OCI-LY1 (cell line): ENCODE measurements around the gene RMC1.

Source experiments
- H2AFZ ChIP-seq: fragments of 200-600 bp; sonication (generic), shearing (Covaris generic); 2 replicates; pipeline ENCODE4 v1.6.0; 2014; ENCODE audit warnings: antibody characterized with exemption, mild to moderate bottlenecking, low read length
- H3F3A ChIP-seq: fragments of 200-600 bp; sonication (generic), shearing (Covaris generic); 2 replicates; pipeline ENCODE4 v1.6.0; 2014; ENCODE audit warnings: mild to moderate bottlenecking, antibody characterized with exemption, low read length, moderate library complexity; ENCODE audit not compliant: insufficient read depth
- H3K27ac ChIP-seq: fragments of 200-600 bp; sonication (generic); 2 replicates; pipeline ENCODE4 v1.5.1; 2014; ENCODE audit warnings: low read length, mixed run types, mild to moderate bottlenecking, low read depth; ENCODE audit not compliant: poor library complexity, severe bottlenecking
- H3K27me3 ChIP-seq: fragments of 200-600 bp; sonication (generic); 2 replicates; pipeline ENCODE4 v1.6.0; 2014; ENCODE audit warnings: antibody characterized with exemption, mild to moderate bottlenecking, low read length, moderate library complexity; ENCODE audit not compliant: insufficient read depth
- H3K36me3 ChIP-seq: fragments of 200-600 bp; sonication (generic); 2 replicates; pipeline ENCODE4 v1.6.1; 2014; ENCODE audit warnings: mild to moderate bottlenecking, antibody characterized with exemption, low read length, moderate library complexity, mixed read lengths; ENCODE audit not compliant: insufficient read depth
- H3K4me1 ChIP-seq: fragments of 200-600 bp; sonication (generic); 2 replicates; pipeline ENCODE4 v1.5.1; 2014; ENCODE audit warnings: mild to moderate bottlenecking, low read length, moderate library complexity; ENCODE audit not compliant: insufficient read depth, severe bottlenecking
- H3K4me2 ChIP-seq: fragments of 200-600 bp; sonication (generic), shearing (Covaris generic); 2 replicates; pipeline ENCODE4 v1.6.1; 2014; ENCODE audit warnings: low read length
- H3K4me3 ChIP-seq: fragments of 200-600 bp; sonication (generic); 2 replicates; pipeline ENCODE4 v1.5.1; 2014; ENCODE audit warnings: low read length, low read depth, mild to moderate bottlenecking, mixed read lengths; ENCODE audit not compliant: poor library complexity, severe bottlenecking
- H3K79me2 ChIP-seq: fragments of 200-600 bp; shearing (Covaris generic); 2 replicates; pipeline ENCODE4 v1.6.1; 2016; ENCODE audit warnings: mixed run types, low read length, mixed read lengths; ENCODE audit not compliant: insufficient read depth
- H3K9ac ChIP-seq: fragments of 200-600 bp; sonication (generic), shearing (Covaris generic); 2 replicates; pipeline ENCODE4 v1.6.1; 2014; ENCODE audit warnings: mild to moderate bottlenecking, low read length, mixed read lengths
- H3K9me2 ChIP-seq: fragments of 200-600 bp; sonication (generic), shearing (Covaris generic); 2 replicates; pipeline ENCODE4 v1.6.1; 2014; ENCODE audit warnings: low read depth, mild to moderate bottlenecking, low read length, mixed read lengths
- H3K9me3 ChIP-seq: fragments of 200-600 bp; shearing (Covaris generic); 2 replicates; pipeline ENCODE4 v1.6.1; 2014; ENCODE audit warnings: low read length, mixed read lengths
- H4K20me1 ChIP-seq: fragments of 200-600 bp; sonication (generic), shearing (Covaris generic); 2 replicates; pipeline ENCODE4 v1.6.0; 2016; ENCODE audit warnings: mild to moderate bottlenecking, low read length; ENCODE audit not compliant: insufficient read depth
- CTCF ChIP-seq: fragments of 200-600 bp; sonication (generic), shearing (Covaris generic); IDR thresholded peaks from 2 replicates; pipeline ENCODE4 v1.5.1; 2017; ENCODE audit warnings: mild to moderate bottlenecking, antibody characterized with exemption, low read length, moderate library complexity, mixed read lengths
- EZH2 ChIP-seq: fragments of 200-600 bp; sonication (generic), shearing (Covaris generic); IDR thresholded peaks from 2 replicates; pipeline ENCODE4 v1.8.0; 2017; ENCODE audit warnings: borderline replicate concordance, mixed run types, mild to moderate bottlenecking, antibody characterized with exemption, low read length, moderate library complexity, mixed read lengths

The RMC1 gene

GRCh38 chr18:23529604-23530003 is 26.3 kb downstream of the RMC1 start:
- no peak for TF ChIP-seq CTCF
- no peak for TF ChIP-seq EZH2
- Histone ChIP-seq H3K4me2 (no peak overlapping the region), H3K36me3 (peaks cover 94% of the 10 kb centered on the region), H3K9me2 (no peaks in the 10 kb centered on the region), H4K20me1 (no peaks in the 10 kb centered on the region), H2AFZ (no peak overlapping the region), H3K4me3 (no peak overlapping the region), H3K27me3 (no peaks in the 10 kb centered on the region), H3K79me2 (no peaks in the 10 kb centered on the region), H3F3A (no peaks in the 10 kb centered on the region), H3K27ac (no peak overlapping the region), H3K9me3 (no peaks in the 10 kb centered on the region), H3K9ac (no peak overlapping the region), H3K4me1 (no peaks in the 10 kb centered on the region)

GRCh38 chr18:23530195-23530594 is 26.9 kb downstream of the RMC1 start:
- no peak overlapping the region for H3K9ac ChIP-seq
- H3K9me2 ChIP-seq, result no peaks in the 10 kb centered on the region
- no peaks in the 10 kb centered on the region for H3K79me2 ChIP-seq
- H3K9me3 ChIP-seq, result no peaks in the 10 kb centered on the region
- H3K4me3 ChIP-seq, result no peak overlapping the region
- peaks cover 98% of the 10 kb centered on the region for H3K36me3 ChIP-seq
- H4K20me1 ChIP-seq, result no peaks in the 10 kb centered on the region
- no peak overlapping the region for H3K27ac ChIP-seq
- H3K4me2 ChIP-seq, result no peak overlapping the region
- H3K27me3 ChIP-seq, result no peaks in the 10 kb centered on the region
- H3K4me1 ChIP-seq, result no peaks in the 10 kb centered on the region
- no peak for TF ChIP-seq EZH2
- no peak for TF ChIP-seq CTCF
- no peak overlapping the region for H2AFZ ChIP-seq
- H3F3A ChIP-seq, result no peaks in the 10 kb centered on the region

DNA sequence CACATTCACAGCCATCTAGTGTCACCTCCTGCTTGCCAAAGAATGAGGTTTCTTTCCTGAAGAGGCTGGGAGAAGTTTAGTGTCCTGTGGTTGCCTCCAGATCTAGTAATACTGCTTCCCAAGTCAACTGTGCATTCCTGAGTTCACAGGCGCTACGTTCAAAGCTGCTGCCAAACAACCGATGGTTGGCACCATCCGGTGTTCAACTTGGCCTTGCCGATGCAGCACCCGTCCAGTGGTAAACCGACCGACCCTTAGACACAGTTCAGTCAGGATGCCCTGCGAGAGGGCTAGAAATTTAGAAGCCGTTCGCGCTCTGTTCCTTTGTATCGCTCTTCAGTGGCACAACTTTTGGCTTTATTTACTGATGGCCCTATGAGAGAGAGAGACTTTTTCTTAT is 28.6 kb downstream of the RMC1 start:
- Histone ChIP-seq H3K9me3 (no peaks in the 10 kb centered on the region), H3K27ac (no peak overlapping the region), H3K4me3 (no peak overlapping the region), H3K27me3 (no peaks in the 10 kb centered on the region), H3K36me3 (peaks cover 99% of the 10 kb centered on the region), H3K79me2 (no peaks in the 10 kb centered on the region), H4K20me1 (no peaks in the 10 kb centered on the region), H2AFZ (no peak overlapping the region), H3K9ac (no peak overlapping the region), H3K9me2 (no peaks in the 10 kb centered on the region), H3K4me1 (no peaks in the 10 kb centered on the region), H3F3A (no peaks in the 10 kb centered on the region), H3K4me2 (no peak overlapping the region)
- no peak for TF ChIP-seq EZH2
- TF ChIP-seq CTCF, result no peak
